Stimulated activated CD8-positive, alpha-beta memory T cell treated with anti-CD3 and anti-CD28 coated beads, Interleukin-7, amount 100 ng/mL, for 1 hour (primary cell): ENCODE results near the gene DDAH1.

Experiments
- DNase-seq, 2 donors: peaks; one replicate each; pipeline ENCODE4 v3.0.0-alpha.2; 2020; ENCODE audit warnings: low read depth in 2 of 2

Gene DDAH1

DNA sequence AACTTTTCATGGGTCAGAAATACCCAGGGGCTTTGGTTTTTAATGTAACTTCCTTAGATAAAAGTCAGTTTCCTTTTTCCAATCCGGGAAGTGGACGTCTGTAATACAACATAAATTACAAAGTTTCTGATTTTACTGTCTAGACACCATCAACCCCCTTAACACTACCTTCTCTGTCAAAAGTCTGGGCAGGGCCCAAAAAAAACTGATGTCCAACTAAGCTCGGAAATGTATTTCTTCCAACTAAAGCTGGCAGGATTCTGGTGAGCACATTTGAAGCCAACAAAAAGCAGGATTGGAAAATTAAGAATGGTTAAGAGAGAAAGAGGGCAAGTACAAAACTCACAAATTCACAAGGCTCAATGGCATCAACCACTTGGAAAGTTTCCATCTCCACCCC is 24.3 kb downstream of the DDAH1 start:
- no peak for DNase-seq

DNA sequence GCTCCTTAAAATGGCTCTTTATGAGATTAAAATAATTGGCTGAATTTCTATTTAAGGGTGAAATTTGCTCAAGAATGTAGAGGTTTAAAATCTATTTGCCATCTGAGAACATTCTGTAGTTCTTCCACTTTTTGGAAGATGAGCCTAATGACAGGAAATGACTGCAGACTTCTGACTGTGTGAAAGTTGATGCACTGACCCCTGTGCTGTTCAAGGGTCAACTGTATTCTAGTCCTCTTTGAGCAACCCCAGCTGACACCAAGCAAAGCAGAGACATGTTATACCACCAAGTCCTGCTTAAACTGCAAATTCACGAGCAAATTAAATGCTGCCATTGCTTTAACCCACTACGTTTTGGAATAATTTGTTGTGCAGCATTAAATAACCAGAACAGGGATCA is 26.6 kb downstream of the DDAH1 start:
- DNase-seq, result no peak

DNA sequence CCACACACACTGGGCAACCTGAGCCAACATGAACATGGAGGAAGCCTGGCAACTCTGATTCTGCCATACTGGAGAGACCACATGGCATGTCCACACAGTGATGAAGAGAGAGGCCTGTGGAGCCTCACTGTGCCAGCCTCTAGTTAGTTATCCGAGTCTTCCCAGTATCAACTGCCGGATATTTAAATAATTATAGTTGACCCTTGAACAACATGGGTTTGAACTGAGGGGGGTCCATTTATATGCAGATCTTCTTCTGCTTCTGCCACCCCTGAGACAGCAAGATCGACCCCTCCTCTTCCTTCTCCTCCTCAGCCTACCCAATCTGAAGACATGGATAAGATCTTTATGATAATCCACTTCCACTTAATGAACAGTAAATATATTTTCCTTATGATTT is 27.8 kb downstream of the DDAH1 start:
- DNase-seq, result no peak

DNA sequence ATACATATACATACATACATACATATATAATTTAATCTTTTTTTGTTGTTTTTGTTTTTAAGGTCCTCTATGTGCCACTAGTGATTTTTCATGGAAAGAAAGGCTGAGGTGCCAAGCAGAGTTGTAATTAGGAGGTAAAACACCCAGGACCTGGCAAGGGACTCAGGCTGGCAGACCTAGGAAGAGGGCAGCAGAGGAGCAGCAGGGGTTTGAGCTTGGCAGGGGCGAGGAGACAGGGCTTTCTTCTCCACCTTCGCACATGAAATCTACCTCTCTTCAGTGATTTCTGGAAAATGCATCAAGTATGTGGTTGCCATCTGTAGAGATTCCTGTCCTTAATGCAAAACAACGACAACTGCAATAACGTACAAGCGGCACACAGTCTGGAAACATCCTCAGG is 31.9 kb downstream of the DDAH1 start:
- no peak for DNase-seq

DNA sequence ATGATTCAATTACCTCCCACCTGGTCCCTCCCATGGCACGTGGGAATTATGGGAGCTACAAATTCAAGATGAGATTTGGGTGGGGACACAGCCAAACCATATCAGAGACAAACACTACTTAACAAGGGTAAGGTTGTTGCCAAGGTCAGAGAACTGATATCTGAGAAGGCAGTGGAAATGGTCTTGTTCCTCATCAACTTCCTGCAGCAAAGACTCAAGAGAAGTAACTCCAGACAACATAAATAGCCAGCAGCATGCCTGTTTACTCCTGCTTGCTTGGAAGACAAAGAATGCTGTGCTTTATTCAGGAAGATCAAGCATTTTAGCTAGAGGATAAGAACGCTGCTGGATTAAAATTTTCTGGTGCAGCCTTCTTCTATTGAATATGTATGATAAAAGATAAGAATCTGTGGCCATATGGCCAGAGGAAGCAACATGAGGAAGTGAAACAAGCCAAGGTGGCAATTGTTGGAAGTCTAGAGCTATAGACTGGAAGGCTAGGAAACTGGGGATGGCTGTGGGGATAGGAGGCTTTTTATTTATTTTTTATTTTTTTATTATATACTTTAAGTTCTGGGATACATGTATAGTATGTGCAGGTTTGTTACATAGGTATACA is 36.4 kb downstream of the DDAH1 start:
- DNase-seq, result no peak

DNA sequence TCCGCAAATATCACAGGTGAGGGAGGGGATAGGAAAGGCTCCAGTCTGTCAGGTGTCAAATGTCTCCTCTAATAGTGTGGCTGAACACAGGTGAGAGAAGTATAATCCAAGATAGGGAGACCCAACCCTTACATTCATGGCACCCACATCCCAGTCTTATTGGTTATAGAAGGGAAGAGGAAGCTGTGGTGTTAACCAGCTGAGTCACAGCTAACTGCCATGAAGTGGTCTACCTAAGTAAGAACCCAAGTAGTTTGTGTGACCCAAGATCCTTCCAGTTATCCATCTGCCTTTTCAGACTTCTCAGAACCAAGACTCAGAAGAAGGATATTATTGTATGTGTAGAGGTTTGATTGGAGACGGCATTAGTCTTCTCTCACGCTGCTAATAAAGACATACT is 37.1 kb downstream of the DDAH1 start:
- DNase-seq, result no peak

DNA sequence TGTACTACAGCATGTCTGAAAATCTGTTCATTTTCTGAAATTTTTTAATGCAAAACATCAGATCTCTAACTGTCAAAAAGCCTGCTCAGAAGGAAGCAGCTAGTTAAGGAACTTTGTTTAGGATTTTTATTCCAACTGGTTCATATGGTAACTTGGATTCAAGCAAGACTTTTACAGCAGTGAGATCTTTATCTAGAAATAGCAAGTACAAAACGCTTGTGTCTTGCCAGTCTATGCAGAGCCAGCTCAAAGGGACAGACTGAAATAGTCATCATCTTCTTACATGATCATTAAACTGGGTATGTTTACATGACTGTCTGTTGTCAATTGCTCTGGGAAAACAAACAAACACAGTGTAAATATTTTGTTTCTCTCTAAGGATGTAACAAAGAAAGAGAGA is 37.6 kb downstream of the DDAH1 start:
- no peak for DNase-seq

DNA sequence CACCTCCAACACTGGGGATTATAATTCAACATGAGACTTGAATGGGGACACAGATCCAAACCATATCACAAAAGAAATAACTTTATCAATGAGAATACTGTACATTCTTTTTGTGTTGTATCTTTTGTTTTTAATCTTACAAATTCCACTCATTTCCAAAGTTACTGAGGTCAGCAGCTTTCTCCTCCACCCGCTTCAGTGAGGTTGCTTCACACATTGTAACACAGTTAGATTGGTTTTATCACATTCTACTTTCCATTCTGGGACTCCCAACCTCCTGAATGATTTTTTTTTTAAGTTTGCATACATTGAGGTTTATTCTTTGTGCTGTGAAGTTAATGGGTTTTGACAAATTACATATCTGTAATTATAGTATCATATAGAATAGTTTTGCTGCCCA is 43.8 kb downstream of the DDAH1 start:
- DNase-seq, result no peak

DNA sequence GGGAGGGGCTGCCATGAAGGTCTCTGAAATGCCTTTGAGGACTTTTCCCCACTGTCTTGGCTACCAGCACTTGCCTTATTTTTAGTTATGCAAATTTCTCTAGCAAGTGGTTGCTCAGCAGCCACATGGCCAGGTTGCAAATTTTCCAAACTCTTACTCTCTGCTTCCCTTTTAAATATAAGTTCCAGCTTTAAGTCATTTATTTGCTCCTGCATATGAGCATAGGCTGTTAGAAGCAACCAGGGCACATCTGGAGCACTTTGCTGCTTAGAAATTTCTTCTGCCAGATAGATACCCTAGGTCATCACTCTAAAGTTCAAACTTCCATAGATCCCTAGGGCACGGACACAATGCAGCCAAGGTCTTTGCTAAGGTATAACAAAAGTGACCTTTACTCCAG is 44.8 kb downstream of the DDAH1 start:
- DNase-seq, result no peak

DNA sequence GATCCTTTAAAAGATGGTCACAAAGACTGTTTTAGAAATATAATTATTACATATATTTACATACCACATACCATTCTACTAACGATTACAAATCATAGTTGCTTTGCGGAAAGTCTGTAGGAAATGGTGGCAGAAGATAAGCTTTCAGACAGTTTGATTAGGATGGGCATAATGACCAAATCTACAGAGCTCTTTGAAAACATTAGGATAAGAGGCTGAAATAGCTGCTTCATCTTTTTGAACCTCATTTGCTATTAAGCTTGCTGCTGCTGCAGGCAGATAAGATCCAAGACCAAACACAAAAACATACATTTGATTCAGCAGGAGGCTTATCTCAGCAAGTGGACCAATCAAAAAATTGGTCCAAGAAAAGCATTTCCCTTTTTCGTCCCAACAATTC is 47.1 kb downstream of the DDAH1 start:
- DNase-seq, result no peak

DNA sequence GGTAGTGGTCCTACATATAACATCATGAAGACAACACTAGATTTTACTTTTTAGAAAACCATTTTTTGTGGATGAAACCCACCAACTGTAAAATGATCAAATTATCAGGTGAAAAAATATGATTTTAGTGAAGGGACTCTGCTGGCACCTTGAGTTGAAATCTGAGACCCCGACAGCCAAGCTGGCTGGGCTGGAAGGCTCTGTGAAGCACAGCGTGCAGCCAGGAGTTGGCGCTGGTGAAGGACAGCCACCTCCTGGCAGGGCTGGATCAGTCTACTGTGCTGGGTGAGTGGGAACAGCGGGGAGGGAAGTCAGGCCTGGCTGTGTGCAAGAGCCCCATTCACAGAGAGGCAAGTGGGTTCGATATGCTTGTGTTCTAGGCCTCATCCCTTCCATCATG is 47.9 kb downstream of the DDAH1 start:
- DNase-seq, result no peak

DNA sequence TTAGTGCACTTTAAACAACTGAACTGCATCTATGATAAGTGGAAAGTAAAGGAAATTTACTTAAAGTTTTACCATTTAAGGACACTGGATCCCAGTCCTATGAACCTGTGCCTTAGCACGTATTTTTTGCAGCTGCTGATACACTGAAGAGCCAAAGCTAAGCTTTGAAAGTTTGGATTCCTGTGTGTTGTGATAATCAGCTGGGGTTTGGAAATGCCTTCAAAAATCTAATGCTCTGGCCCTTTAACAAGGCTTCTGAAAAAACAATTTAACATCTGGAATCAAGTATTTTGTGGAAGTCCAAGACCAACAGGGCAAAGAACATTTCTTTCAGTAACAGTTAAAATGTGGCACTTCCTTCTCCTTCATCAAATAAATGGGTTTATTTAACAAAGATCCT is 51.8 kb downstream of the DDAH1 start:
- no peak for DNase-seq

DNA sequence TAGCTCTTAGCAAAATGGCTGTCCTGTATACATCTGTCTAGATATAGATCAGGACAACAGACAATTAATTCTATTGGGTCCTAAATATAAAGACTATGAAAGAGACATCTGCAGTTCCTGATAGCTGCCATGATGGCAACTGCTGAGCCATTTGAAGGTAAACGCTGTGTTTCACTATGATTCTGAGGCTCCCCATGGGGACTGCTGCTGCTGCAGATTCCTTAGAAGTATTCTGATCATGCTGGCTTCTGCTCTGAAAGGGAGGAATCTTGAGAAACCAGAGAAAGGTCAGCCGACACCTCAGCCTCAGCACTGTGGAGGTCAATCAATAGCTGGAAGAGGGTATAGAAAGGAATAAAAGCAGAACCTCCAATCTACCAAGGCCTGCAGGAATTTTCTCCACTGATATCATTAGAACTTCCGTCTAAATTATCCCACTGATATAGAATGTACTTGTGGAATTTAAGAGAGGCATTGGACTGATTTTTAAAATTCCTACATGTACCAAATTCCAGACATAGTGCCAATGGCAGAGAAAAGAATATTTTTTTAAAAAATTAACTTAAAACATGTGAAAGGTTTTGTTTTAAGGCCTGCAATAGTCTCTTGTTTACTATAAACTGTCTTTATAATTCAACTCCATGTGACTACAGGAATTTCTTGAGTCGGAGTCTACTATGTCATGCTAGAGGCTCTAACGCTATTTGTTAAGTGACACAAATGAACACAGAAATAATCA is 53.2 kb downstream of the DDAH1 start:
- no peak for DNase-seq

DNA sequence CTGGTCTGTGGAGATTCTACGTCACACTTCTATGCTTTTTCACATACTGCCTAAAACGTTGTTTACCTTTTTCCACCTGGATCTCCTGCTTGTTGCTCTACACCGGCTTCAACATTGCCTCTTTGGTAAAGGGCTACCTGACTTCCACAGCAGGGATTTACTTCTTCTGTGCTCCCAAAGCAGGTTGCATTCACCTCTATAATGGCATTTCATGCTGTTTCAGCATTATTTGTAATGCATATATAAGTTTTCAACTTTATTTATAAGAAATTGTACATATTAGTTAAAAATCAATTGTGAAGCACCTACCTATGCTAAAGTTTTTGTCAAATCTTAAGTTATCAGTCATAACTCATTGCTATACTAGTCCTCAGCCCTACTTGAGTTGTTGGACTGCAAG is 55.4 kb downstream of the DDAH1 start:
- DNase-seq, result no peak

DNA sequence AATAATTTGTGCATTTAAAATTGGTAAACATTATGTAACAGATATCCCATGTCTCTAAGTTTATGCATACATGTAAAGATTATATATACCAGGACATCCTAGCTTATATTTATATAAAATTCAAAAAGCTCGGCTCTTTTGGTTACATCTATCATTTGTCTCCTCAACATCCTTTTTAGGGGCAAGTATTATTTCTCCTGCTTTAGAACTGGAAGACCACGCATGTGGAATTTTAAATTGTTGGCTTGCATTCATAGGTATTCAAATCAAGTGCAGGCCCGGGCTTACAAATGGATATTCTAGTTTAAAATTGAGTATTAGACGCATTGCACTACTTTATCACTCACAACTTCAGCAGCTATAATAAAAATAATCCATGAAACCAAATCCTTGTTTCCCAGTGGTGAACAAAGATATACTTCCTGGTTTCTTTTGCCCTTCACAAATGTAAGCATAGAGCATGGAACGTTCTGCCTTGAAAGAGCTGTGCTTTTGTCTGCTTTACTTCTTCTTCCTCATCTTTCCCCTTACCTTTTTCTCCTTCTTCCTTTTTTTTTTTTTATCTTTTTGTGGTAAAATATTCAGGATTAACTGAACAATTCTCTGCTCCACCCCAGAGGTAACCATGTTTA is 57.1 kb downstream of the DDAH1 start:
- no peak for DNase-seq

DNA sequence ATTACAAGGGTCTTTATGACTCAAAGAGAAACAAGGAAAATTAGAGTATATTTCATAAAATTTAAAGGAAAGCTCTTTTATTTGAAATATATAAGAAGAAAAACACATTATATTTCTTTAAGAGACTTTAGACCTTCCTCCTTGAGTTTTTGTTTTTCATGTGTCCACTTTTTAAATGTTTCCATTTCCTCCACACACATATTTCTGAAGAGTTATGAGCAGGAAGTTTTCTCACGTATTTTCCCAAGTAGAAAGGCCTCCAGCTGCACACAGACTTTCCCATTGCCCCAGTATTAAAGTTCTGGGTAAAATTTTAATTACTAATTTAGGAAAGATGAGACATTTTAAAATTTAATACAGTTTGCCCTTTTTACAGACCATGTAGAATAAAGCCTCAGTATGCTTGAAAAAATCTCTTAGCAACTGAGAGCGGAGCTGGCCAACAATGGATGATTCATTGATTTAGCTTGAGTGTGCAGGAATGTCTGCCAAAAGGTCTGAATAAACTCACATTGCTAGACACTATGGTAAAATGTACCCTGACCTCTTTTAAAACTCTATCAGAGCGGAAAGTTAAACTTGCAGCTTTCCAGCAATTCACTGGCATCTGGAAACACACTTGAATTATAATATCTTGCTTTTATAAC is 57.9 kb downstream of the DDAH1 start:
- no peak for DNase-seq

DNA sequence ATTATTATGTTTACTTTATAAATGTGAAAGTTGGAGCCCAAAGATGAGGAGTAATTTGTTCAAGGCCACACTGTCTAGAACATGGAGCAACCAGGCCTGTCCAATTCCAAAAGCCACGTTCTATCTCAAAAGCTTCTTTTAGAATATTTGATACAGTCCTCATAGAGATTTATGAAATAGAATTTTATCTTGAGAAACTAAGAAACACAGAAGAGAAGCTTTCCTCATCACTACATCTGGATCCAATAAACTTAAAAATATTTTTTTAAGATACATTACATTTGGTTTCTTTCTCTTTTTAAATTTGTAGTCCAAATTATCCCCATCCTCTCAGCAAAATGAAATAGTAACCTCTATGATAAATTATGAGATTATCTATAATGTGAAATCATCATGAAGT is 58.9 kb downstream of the DDAH1 start:
- no peak for DNase-seq

DNA sequence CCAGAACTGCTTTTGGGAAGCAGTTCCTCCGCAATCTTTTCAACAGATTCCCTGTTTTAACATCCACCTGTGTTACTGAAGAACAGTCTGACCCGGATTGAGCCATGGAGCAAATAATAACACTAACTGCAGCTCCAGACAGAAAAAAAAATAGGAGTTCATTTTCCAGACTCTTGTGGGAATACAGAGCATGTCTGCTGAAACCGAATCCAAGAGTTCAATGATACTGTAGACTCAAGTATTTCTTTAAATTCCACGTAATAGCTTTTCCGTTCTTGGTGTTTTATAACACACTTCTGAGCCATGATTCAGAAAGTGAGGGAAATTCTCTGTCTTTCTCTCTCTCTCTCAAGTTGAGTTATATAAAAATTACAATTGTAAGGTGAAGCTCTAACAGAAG is 60.6 kb downstream of the DDAH1 start:
- DNase-seq, result no peak

DNA sequence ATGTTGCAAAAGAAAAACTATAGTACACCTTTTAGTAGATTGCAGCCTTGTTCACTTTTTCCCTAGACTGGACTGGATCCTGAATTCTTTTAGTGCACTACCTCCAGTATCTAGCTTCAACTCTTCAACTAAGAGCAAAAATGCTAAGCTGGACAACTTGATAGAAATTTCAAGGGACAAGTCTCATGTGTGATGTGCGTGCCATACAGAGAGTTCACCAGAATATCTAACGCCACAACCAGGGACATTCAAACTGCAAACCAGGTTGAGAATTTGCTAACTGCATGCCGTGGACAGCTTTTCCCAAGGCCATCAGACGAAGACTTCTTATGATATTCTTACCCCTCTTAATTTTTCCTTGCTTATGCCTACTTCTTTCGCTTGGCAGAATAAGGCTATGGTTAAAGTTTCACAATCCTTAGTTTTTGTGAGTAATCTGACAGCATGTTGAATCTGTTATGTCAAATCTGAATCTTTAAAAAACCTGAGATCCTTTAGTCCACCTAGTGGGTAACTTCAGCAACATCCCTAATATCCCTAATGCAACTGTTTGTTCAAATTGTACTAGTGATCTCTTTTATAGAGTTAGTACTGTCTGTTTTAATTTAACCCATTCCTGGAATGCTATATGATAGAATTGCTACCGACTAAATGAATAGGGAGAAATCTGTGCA is 66.4 kb downstream of the DDAH1 start:
- DNase-seq, result no peak

DNA sequence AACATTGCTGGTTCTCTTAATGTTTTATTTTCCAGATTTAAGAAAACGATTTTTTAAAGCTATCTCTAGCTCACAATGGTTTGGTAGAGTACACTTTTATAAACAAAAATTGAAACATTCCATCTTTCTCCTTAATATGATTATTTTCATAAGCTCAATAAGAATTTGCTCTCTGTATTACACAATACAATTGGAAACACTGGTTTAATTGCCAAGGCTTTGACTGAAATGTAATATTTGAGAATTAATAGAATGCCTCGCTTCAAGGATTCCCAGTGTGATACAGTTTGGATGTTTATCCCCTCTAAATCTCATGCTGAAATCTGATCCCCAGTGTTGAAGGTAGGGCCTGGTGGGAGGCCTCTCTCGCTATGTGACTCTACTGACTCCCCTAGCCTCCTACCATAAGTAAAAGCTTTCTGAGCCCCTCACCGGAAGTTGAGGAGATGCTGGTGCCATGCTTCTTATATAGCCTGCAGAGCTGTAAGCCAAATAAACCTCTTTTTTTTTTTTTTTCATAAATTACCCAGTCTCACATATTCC is 67.4 kb downstream of the DDAH1 start:
- DNase-seq, result no peak

DNA sequence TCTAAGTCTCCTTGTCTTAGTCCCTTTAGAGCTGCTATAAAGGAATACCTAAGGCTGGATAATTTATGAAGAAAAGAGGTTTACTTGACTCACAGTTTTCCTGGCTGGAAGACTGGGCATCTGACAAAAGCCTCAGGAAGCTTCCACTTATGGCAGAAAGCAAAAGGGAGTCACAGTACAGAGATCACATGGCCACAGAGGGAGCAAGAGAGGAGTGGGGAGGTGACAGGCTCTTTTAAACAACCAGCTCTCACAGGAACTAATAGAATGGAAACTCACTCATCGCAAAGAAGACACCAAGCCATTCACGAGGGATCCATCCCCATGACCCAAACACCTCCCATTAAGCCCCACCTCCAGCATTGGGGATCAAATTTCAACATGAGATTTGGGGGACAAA is 68.8 kb downstream of the DDAH1 start:
- DNase-seq, result no peak

DNA sequence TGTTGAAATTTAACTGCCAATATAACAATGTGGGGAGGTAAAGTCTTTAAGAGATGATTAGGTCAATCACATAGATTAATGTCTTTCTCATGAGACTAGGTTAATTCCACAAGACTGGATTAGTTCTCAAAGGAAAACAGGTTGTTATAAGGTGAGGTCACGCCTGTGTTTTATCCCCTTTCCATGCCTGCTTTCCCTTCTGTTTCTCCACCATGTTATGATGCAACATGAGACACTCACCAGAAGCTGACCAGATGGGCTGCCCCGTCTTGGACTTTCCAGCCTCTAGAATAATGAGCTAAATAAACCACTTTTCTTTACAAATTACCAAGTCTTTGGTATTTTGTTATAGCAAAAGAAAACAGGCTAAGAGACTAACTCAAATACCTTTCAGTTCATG is 70.8 kb downstream of the DDAH1 start:
- no peak for DNase-seq
